Right ventricle myocardium superior (tissue), 1 donor: Measurements from ENCODE around the gene TSPEAR. TPM values are rescaled to one million over a fixed set of nuclear protein-coding genes. Genes with fewer than 3 reads are reported as not detected.
"Not testable (repeated sequence)": the region's sequence is repeated elsewhere in the genome, so short reads cannot be mapped to it uniquely, and the experiment has no call there.

ENCODE experiments used
- ATAC-seq: fragments of 200-7000 bp; cut with Tn5 transposase; one replicate; pipeline ENCODE4 v1.9.1; 2020; ENCODE audit warnings: mild to moderate bottlenecking; ENCODE audit not compliant: poor library complexity
- DNase-seq: peaks from one replicate; pipeline ENCODE4 v3.0.0-alpha.2; 2020
- intact Hi-C: fragments of 100-400 bp; cut with DNase I; formaldehyde crosslinking; loops from one replicate; pipeline ENCODE4 v1.11.2; 2022
- total RNA-seq: library from RNA; stranded (reverse); fragmentation: NEBNext Ultra II Directional; extraction: Animal tissue kit (Norgen Biotek cat#: 25700); gene quantifications from one replicate; pipeline ENCODE4 v1.2.1, GENCODE V29; 2021
- donor health status: DM: no; HTN: yes; CAD: no; lungs with severe emphysema.

TSPEAR gene
- total RNA-seq, 1 donor from 2014 or later, result 0.51 TPM

DNA sequence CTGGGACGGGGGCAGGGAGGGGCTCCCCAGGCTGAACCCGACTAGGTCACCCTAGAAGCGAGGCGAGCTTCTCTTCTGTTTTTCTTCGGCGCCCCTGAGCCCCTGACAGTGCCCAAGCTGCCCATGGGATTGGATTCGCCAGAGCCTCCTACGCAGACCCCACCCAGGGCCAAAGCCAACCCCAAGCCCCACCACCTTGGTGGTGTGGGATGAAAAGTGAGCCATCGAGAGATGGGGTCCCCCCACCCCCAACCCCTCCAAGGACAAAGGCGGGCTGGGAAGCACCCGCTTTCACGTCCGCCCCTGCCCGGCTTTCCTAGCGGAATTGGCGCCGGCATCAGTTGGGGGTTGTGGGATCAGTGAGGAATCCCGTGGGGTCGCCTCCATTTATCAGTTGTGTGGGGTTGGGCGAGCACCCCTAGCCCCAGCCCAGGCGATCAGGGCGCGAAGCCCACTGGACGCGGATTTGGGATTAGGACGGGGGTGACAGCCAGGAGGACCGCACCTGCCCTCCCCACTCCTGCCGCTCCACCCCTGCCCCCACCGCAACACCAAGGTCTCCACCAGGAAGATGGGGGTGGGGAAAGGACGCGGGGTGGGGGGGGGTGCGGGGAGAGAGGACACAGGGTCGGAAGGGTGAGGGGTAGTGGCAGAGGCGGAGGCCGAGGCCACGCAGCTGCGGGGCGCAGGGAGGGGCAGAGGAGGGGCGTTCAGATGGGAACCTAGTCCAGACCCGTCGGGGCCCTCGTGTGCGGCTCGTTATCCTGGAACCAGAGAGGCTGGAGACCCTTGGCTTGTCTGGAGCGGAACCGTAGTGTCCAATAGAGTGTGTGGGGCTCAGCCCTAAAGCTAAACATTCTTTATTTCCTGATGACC lies 4.4 kb downstream of the TSPEAR start:
- no peak for ATAC-seq
- intact Hi-C loops, result no loop called here
- no peak for DNase-seq

GRCh38 chr21:44706026-44706705 lies 5.2 kb downstream of the TSPEAR start:
- ATAC-seq (no peak), DNase-seq (no peak)
- intact Hi-C loops, result no loop called here

DNA sequence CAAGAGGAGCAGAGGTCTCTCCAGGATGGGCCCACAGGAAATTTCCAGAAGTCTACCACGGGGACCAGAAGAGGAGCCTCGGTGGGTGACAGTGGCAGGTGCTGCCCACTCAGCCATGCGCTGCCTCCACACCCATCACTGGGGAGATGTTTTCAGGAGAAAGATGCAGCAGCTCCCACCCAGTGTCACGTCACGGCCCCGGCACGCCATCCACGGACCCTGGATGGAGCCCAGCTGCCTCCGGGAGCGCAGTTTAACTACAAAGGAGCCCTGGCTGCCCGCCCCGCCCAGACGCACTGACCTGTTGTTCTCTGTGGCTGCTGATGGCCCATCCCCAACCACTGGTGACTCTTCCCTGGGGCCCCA lies 6.8 kb downstream of the TSPEAR start:
- no peak for DNase-seq
- ATAC-seq, result no peak
- intact Hi-C loops, result no loop called here

DNA sequence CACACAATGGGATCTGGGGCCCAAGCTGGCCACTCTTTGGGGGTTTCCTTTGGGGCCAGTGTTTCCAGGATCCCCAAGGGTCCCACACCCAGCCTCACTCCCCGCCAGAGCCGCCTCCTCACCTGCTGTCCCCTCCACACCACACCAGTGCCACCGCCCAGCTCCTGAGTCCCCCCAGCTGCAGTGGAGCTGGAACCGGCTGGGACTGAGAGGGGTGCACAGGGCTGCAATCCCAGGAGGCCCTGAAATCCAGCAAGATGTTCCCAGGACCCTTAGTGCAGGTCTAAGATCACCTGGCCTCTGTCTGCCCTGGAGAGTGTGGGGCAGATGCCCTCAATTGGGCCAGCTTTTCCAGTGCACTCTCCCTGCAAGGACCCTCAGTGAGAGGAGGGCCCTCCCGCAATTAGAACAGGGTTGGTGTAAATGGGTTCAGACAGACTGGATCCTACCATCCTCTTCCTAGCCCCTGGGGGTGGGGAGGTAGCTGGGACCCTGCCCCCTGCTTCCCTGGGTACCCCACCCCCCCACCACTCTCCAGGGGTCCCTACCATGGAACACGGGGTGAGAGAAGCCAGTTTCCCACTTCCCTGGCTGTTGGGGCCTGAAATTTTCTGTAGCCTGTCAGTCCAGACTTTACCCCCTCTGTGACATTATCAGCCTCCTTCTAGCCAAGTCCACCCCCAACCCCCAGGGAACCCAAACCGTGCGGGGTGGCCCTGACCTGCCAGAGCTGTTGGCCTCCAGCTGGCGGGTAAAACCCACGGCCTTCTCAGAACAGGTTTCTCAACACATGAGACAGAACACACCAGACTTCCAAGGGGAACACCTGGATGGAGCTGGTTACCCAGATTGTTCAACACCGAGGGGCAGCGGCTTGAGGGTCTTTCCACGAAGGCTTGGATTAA lies 7.4 kb downstream of the TSPEAR start:
- intact Hi-C loops, result no loop called here
- DNase-seq, result no peak

DNA sequence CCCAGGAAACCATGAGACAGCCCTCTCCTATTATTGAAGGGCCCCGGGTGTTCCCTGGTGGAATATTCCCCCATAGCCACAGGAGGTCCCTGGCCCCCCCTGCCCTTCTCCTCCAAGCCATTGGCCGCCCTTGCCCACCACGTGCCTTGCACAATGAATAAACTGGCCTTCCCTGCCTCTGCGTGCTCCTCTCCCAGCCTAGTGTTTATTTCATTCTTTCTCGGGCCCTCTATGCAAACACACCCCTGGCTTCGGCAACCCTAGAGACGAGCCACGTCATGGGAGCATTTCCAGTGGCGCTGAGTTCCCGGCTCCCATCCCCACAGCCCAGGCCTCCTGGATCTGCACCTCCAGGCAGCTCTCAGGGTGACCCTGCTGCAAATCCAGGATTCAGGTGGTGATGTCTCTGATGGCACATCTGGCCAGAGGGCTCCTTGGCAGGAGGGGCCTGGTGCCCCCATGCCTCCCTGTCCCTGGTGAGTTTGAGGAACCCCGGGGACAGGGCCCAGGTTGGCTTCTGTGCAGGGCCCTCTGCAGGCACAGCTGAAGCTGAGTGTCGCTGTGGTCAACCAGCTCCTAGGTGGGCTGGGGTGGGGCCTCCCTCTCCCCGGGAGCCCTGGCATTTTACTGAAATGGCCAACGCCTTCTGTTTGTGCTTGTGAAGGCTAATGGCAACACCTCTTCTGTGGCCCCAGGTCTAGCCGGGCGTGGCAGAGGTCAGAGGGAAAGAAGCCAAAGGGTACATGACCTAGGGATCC lies 8.2 kb downstream of the TSPEAR start:
- no peak for ATAC-seq
- intact Hi-C loops, result no loop called here
- no peak for DNase-seq

More for the DNA sequence above, 7.4 kb downstream of the TSPEAR start:
- no peak for ATAC-seq

DNA sequence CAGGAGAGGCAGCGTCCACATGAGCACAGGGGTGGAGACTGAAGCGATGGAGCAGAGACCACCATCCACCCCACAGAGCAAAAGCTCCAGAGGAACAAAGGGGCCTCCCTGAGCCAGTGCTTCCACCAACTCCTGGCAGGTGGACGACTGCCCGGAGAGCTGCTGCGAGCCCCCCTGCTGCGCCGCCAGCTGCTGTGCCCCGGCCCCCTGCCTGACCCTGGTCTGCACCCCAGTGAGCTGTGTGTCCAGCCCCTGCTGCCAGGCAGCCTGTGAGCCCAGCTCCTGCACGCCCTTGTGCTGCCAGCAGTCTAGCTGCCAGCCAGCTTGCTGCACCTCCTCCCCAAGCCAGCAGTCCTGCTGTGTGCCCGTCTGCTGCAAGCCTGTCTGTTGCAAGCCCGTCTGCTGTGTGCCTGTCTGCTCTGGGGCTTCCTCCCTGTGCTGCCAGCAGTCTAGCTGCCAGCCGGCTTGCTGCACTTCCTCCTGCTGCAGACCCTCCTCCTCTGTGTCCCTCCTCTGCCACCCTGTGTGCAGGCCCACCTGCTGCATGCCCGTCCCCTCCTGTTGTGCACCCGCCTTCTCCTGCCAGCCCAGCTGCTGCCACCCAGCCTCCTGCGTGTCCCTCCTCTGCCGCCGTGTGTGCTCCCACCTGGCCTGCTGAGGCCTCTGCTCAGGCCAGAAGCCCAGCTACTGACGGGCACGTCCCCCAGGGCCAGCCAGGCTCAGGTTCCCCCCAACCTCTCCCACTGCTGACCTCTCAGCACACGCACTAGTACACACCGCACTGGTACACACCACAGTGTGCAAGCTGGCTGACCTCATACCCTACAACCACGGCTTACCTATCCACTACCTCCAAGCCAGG lies 9.0 kb downstream of the TSPEAR start:
- ATAC-seq (no peak), DNase-seq (no peak)
- intact Hi-C loops, result no loop called here

DNA sequence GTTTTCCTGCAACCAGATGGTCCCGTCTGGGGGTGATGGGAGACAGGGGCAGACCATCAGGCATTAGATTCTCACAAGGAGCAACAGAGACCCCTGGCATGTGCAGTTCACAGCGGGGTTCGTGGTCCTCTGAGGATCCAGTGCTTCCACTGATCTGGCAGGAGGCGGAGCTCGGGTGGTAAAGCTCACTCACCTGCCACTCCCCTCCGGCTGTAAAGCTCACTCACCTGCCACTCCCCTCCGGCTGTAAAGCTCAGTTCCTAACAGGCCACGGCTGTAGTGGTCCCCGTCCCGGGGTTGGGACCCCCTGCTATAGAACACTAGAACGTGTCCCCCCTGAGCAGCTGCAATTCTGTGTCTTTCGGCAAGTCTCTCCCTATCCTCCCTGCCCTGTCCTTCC lies 9.8 kb downstream of the TSPEAR start:
- intact Hi-C loops, result no loop called here
- ATAC-seq, result no peak
- no peak for DNase-seq

DNA sequence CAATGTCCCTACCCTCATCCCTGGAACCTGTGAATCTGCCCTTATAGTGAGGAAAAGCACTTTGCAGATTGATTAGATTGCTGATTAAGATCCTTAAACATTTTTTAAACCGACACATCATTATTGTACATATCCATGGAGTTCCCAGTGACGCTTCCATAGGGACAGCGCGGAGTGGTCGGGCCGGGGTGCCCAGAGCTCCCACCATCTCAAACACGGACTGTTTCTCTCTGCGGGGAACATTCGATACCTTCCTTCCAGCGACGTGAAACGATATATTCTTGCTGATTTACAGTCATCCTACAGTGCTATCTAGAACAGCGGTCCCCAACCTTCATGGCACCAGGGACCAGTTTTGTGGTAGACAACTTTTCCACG lies 10.4 kb downstream of the TSPEAR start:
- ATAC-seq (no peak), DNase-seq (no peak)

DNA sequence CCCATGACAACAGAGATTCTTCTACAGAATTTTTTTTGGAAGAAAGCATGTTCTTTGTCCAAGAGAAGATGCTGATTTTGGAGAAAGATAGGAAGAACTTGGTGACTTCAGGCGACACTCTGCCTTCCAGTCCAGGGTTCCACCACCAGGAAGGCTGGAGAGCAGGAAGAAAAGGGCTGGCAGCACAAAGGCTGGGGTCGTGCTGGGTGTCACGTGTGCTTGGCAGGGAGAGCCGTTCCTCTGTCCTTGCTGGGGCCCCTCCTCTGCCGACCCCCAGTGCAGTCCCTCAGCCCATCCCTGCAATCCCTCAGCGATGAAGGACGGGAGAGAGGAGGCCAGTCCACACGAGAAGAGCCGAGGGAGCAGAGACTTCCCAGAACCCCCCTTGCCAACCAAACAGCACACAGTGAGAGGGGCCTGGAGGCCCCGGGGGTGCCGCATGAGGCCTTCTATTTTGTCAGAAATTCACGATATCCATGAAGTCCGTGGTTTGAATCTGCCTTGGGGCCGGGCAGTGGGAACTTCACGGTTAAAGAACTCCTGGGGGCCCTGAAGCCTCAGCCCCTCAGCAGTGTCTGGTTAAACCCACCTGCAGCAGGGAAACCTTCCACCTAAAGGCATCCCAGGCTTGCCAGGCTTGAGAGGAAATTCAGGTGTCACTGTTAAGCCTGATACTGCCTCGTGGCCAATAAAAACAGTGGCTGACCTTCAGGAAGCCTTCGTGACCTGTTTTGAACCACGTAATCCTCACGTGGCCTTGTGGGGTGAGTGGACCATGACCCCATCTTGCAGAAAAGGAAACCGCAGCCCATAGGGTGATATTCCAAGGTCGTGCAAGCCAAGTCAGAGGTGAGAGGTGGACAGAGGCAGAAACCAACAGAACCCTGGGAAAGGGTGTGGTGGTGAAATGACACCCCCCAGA lies 11.0 kb downstream of the TSPEAR start:
- intact Hi-C loops, result no loop called here
- ATAC-seq (no peak), DNase-seq (no peak)

More for the DNA sequence above, 10.4 kb downstream of the TSPEAR start:
- intact Hi-C loops, result no loop called here

DNA sequence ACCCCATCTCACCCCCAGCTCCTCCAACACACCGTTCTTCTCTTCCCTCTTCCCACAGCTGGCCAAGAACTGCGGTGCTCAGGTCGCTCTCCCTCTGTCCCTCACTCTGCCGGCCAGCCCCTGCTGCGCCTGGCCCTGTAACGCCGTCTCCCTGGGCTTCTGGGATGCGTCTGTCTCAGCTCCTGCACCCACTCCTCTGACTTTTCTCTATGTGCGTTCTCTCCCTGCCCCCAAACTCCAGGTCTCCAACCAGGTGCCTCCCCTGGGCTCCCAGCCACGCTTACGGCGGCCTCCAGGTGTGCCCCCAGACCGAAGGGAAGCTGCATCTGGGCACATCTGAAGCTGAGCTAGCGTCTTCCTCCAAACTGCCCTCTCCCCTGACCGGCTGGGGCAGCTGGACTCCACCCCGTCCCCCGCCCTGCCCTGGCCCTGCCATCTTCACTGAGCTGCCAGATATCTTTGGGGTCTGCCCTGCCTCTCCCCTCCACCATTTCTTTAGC lies 11.8 kb downstream of the TSPEAR start:
- ATAC-seq, result no peak
- DNase-seq, result no peak
- intact Hi-C loops, result no loop called here

- no peak for DNase-seq
- no peak for ATAC-seq
- intact Hi-C loops, result no loop called here
Measured at GRCh38 chr21:44697811-44698734, 13.3 kb downstream of the TSPEAR start.

DNA sequence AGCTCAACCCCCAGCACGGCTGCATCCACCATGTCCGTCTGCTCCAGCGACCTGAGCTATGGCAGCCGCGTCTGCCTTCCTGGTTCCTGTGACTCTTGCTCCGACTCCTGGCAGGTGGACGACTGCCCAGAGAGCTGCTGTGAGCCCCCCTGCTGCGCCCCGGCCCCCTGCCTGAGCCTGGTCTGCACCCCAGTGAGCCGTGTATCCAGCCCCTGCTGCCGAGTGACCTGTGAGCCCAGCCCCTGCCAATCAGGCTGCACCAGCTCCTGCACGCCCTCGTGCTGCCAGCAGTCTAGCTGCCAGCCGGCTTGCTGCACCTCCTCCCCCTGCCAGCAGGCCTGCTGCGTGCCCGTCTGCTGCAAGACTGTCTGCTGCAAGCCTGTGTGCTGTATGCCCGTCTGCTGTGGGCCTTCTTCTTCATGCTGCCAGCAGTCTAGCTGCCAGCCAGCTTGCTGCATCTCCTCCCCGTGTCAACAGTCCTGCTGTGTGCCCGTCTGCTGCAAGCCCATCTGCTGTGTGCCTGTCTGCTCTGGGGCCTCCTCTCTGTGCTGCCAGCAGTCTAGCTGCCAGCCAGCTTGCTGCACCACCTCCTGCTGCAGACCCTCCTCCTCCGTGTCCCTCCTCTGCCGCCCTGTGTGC lies 14.1 kb downstream of the TSPEAR start, which contains the start of gene KRTAP10-12:
Gene KRTAP10-12 (plus strand): TSS at position 1 of the 639 bp plus-strand sequence. CDS start 30 bp downstream, at position 31.
- ATAC-seq, DNase-seq, intact Hi-C loops: not testable (repeated sequence)

DNA sequence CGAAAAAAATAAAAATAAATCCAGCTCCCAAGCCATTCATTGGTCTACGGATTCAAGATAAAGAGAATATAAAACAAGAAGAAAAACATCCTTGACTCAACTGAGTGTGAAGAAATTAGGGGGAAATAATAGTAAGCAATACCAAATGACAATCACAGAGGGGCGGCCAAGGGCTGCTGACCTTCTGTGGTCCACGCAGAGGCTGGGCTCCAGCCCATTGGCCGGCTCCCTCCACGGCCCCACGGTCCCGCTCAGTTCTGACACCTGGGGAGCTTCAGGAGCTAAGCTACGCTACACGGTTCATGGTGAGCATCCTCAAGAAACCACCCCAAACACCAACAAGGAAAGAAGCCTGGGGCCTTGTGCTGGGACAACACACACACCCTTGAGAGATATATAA lies 14.8 kb downstream of the TSPEAR start:
- ATAC-seq, result no peak
- DNase-seq, result no peak
- intact Hi-C loops, result no loop called here

DNA sequence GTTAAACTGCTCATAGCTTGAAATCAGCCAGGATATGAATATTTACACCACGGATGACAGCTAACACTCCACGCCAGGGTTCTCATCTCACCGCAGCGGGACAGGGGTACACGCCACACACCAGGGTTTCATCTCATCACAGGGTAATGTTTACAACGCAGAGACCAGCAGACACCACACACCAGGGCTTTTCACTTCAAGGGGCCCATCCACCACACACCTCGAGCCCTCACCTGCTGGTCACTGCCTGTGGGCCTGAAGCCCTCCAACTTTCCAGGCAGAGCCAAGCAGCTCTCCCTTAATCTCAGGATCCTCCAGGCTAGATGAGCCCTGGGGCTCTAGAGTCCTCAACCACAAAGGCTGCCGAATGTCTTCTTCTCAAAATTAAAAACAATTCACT lies 15.7 kb downstream of the TSPEAR start:
- DNase-seq (no peak), ATAC-seq (no peak)
- intact Hi-C loops, result no loop called here

- DNase-seq, result no peak
- intact Hi-C loops, result no loop called here
- ATAC-seq, result no peak
Measured at GRCh38 chr21:44695184-44695583, 16.2 kb downstream of the TSPEAR start.
